HepG2 (cell line): ENCODE data around the gene GLIPR1L2. TPM values are rescaled to one million over a fixed set of nuclear protein-coding genes. Genes with fewer than 3 reads are reported as not detected.

Source experiments
- ATAC-seq: fragments of 200-7000 bp; cut with Tn5 transposase; 3 replicates; pipeline ENCODE4 v1.9.1; 2020; ENCODE audit warnings: mild to moderate bottlenecking, moderate library complexity
- BruUV-seq: library from RNA; stranded (reverse); fragments of 400-500 nt; replicated peaks from 2 replicates; lab custom pipeline; 2021; lab: Mats Ljungman, UMichigan
- CTCF ChIA-PET: fragments of 300-600 bp; formaldehyde crosslinking; extraction: SDS; loops from one replicate; lab custom pipeline; 2021; ENCODE audit warnings: low total read pairs, inconsistent platforms, low intra/inter-chr PET ratio; lab: Yijun Ruan, JAX
- POLR2A ChIA-PET: fragments of 350-600 bp; sonication (Branson Sonifier 250); formaldehyde crosslinking; loops from one replicate; lab custom pipeline; 2020; ENCODE audit warnings: antibody characterized with exemption, inconsistent platforms; lab: Yijun Ruan, JAX
- DNase-seq: peaks from one replicate; pipeline ENCODE4 v3.0.0-alpha.2; 2015; ENCODE audit warnings: low spot score
- FAIRE-seq: peaks from 3 replicates; lab custom pipeline; 2011; peaks lifted over from hg19 to GRCh38; lab: Jason Lieb, UNC
- H2AFZ ChIP-seq: one replicate; pipeline ENCODE4 v1.6.1; 2011; ENCODE audit warnings: low read length, inconsistent platforms
- H3K27ac ChIP-seq: fragments of 300-600 bp; 3 replicates; pipeline ENCODE4 v1.8.0; 2011; ENCODE audit warnings: mixed run types, mild to moderate bottlenecking, mixed read lengths, low read length, inconsistent platforms; ENCODE audit not compliant: insufficient read depth; ENCODE audit errors: extremely low read length
- H3K27me3 ChIP-seq, 2 experiments: fragments of 200-600 bp in 1 of 2; 2 replicates in 1 of 2; 3 replicates in 1 of 2; pipeline versions ENCODE4 v1.6.0 to v1.8.0; 2011; ENCODE audit warnings: low read length in 2 of 2, mild to moderate bottlenecking in 2 of 2, moderate library complexity in 2 of 2, inconsistent platforms in 1 of 2; ENCODE audit not compliant: insufficient read depth in 2 of 2, control insufficient read depth in 1 of 2
- H3K36me3 ChIP-seq, 2 experiments: fragments of 200-600 bp in 1 of 2; replicated peaks in 1 of 2; 2 replicates in 1 of 2; 3 replicates in 1 of 2; pipeline versions ENCODE4 v1.5.1 to v1.8.0; 2011; ENCODE audit warnings: low read length in 2 of 2, inconsistent platforms in 1 of 2; ENCODE audit not compliant: insufficient read depth in 2 of 2, control insufficient read depth in 1 of 2
- H3K4me1 ChIP-seq: 2 replicates; pipeline ENCODE4 v1.5.1; 2012; ENCODE audit warnings: low read length, inconsistent platforms; ENCODE audit not compliant: insufficient read depth
- H3K4me2 ChIP-seq: 2 replicates; pipeline ENCODE4 v1.6.0; 2011; ENCODE audit warnings: low read depth, low read length, inconsistent platforms
- H3K4me3 ChIP-seq, 3 experiments: fragments of 200-600 bp in 1 of 3; sonication (generic), shearing (Covaris generic) in 1 of 3; replicated peaks in 1 of 3; 2 replicates each; pipeline ENCODE4 v1.5.1; 2011 to 2016; ENCODE audit warnings: low read length in 3 of 3, inconsistent platforms in 2 of 3, low read depth in 2 of 3, mild to moderate bottlenecking in 2 of 3, control low read depth in 1 of 3, mixed read lengths in 1 of 3; ENCODE audit not compliant: insufficient read depth in 1 of 3
- H3K79me2 ChIP-seq: one replicate; pipeline ENCODE4 v1.6.1; 2011; ENCODE audit warnings: low read length, inconsistent platforms; ENCODE audit not compliant: insufficient read depth
- H3K9ac ChIP-seq: 2 replicates; pipeline ENCODE4 v1.6.0; 2011; ENCODE audit warnings: mild to moderate bottlenecking, low read depth, low read length, inconsistent platforms; ENCODE audit not compliant: insufficient read depth
- H3K9me3 ChIP-seq: 2 replicates; pipeline ENCODE4 v1.5.1; 2012; ENCODE audit warnings: mild to moderate bottlenecking, low read length
- H4K20me1 ChIP-seq: 2 replicates; pipeline ENCODE4 v1.6.0; 2011; ENCODE audit warnings: inconsistent platforms, mild to moderate bottlenecking, low read length, moderate library complexity; ENCODE audit not compliant: insufficient read depth
- HOXA5 ChIP-seq: sonication (generic); formaldehyde crosslinking; IDR thresholded peaks from 2 replicates; pipeline ENCODE4 v1.4.0; 2020; ENCODE audit warnings: missing genetic modification reagents
- SALL1 ChIP-seq: sonication (generic); formaldehyde crosslinking; IDR thresholded peaks from 2 replicates; pipeline ENCODE4 v1.8.0; 2022; ENCODE audit warnings: mild to moderate bottlenecking, missing genetic modification reagents
- ZNF607 ChIP-seq: sonication (generic); formaldehyde crosslinking; IDR thresholded peaks from 2 replicates; pipeline ENCODE4 v1.5.1; 2020; ENCODE audit warnings: missing genetic modification reagents, mild to moderate bottlenecking, borderline replicate concordance
- ZNF615 ChIP-seq: sonication (generic); formaldehyde crosslinking; IDR thresholded peaks from 2 replicates; pipeline ENCODE4 v1.5.0; 2020; ENCODE audit warnings: mild to moderate bottlenecking, missing genetic modification reagents, borderline replicate concordance
- in situ Hi-C: cut with HindIII; loops from 2 replicates; pipeline ENCODE4 v1.10.0; 2017; ENCODE audit warnings: low pct_unique_long_range_greater_than_20kb; ENCODE audit not compliant: extremely low pct_ligation_motif_present
- intact Hi-C: fragments of 100-400 bp; cut with micrococcal nuclease; formaldehyde crosslinking; loops from one replicate; pipeline ENCODE4 v1.10.0; 2022; ENCODE audit not compliant: unreplicated experiment
- polyA plus RNA-seq, 8 experiments: library from polyadenylated mRNA; depleted of rRNA in 3 of 8; stranded (reverse) in 7 of 8; unstranded in 1 of 8; fragments of >200 nt; fragmentation: Illumina TruSeq in 4 of 8; extraction: Trizol in 4 of 8; gene quantifications; 2 replicates each; pipeline versions ENCODE4 v1.2.1 to v1.2.3, GENCODE V29; 2011 to 2016; ENCODE audit warnings: low read depth in 4 of 8, missing spikeins in 1 of 8, mixed read lengths in 1 of 8; ENCODE audit not compliant: insufficient read depth in 1 of 8
- total RNA-seq, 5 experiments: library from RNA; depleted of rRNA; stranded (reverse); fragments of >200 nt; fragmentation: Illumina TruSeq; extraction: Trizol; gene quantifications; 2 replicates each; pipeline ENCODE4 v1.2.3, GENCODE V29; 2016; ENCODE audit warnings: low read depth in 1 of 5
- TF ChIP-seq, protein P1 (sequence below): sonication (generic); formaldehyde crosslinking; IDR thresholded peaks from 2 replicates; pipeline ENCODE4 v1.4.0; 2020; ENCODE audit warnings: mild to moderate bottlenecking, missing genetic modification reagents, borderline replicate concordance
- TF ChIP-seq, protein P2 (sequence below): sonication (generic); formaldehyde crosslinking; IDR thresholded peaks from 2 replicates; pipeline ENCODE4 v1.5.0; 2020; ENCODE audit warnings: missing genetic modification reagents
- TF ChIP-seq, protein P3 (sequence below): sonication (generic); formaldehyde crosslinking; IDR thresholded peaks from 2 replicates; pipeline ENCODE4 v1.9.0; 2021; ENCODE audit warnings: missing genetic modification reagents, borderline replicate concordance
- TF ChIP-seq, protein P4 (sequence below): sonication (generic); formaldehyde crosslinking; IDR thresholded peaks from 2 replicates; pipeline ENCODE4 v1.8.1; 2023; ENCODE audit warnings: mild to moderate bottlenecking, moderate library complexity, missing genetic modification reagents
- TF ChIP-seq, protein P5 (sequence below): IDR thresholded peaks from 2 replicates; pipeline ENCODE4 v1.6.1; 2016; ENCODE audit warnings: low read depth, borderline replicate concordance

GLIPR1L2 gene
- total and polyA plus RNA-seq, 2 of the 13 experiments (the other 11 are each of a cell fraction or from before 2014, with no cell fraction given), result not detected

DNA sequence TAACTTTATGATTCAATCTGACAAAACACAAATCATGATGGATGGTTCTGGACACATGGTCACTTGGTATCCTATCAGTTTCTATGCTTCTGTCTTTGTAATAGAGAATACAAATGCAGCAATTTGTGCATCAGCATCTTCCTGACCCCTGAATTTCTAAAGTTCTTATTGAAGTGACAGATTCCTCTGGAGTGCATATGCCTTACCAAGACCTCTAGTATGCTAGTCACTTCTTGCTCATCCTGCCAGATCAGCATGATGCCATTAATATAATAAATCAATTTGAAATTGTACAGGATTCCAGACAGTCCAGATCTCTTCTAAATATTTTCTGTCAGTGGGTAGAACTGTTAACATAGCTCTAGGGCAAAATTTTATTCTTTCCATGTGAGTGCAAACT, 49.0 kb downstream of the GLIPR1L2 start:
- Histone ChIP-seq H3K9me3 (no peaks in the 10 kb centered on the region; the same call in 1 of the 2 replicates), H3K4me1 (peaks cover 36% of the 10 kb centered on the region), H4K20me1 (no peaks in the 10 kb centered on the region), H3K4me3 (no peak overlapping the region), H3K36me3 (no peaks in the 10 kb centered on the region), H3K79me2 (no peaks in the 10 kb centered on the region), H3K27me3 (no peaks in the 10 kb centered on the region), H3K4me2 (no peak overlapping the region), H3K9ac (no peak overlapping the region), H3K27ac (no peak overlapping the region), H2AFZ (no peak overlapping the region)
- no peak for ATAC-seq
- in situ Hi-C loops (no loop called here), intact Hi-C loops (no loop called here)
- CTCF ChIA-PET, result no interaction called here
- FAIRE-seq, result no peak
- no TSS peak for BruUV-seq
- DNase-seq, result no peak
- POLR2A ChIA-PET, result no interaction called here
- TF ChIP-seq HOXA5 (CRISPR knock-in tag), result no peak
- TF ChIP-seq, protein P1, sequence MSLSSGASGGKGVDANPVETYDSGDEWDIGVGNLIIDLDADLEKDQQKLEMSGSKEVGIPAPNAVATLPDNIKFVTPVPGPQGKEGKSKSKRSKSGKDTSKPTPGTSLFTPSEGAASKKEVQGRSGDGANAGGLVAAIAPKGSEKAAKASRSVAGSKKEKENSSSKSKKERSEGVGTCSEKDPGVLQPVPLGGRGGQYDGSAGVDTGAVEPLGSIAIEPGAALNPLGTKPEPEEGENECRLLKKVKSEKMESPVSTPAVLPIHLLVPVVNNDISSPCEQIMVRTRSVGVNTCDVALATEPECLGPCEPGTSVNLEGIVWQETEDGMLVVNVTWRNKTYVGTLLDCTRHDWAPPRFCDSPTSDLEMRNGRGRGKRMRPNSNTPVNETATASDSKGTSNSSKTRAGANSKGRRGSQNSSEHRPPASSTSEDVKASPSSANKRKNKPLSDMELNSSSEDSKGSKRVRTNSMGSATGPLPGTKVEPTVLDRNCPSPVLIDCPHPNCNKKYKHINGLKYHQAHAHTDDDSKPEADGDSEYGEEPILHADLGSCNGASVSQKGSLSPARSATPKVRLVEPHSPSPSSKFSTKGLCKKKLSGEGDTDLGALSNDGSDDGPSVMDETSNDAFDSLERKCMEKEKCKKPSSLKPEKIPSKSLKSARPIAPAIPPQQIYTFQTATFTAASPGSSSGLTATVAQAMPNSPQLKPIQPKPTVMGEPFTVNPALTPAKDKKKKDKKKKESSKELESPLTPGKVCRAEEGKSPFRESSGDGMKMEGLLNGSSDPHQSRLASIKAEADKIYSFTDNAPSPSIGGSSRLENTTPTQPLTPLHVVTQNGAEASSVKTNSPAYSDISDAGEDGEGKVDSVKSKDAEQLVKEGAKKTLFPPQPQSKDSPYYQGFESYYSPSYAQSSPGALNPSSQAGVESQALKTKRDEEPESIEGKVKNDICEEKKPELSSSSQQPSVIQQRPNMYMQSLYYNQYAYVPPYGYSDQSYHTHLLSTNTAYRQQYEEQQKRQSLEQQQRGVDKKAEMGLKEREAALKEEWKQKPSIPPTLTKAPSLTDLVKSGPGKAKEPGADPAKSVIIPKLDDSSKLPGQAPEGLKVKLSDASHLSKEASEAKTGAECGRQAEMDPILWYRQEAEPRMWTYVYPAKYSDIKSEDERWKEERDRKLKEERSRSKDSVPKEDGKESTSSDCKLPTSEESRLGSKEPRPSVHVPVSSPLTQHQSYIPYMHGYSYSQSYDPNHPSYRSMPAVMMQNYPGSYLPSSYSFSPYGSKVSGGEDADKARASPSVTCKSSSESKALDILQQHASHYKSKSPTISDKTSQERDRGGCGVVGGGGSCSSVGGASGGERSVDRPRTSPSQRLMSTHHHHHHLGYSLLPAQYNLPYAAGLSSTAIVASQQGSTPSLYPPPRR (CRISPR knock-in tag), result no peak
- TF ChIP-seq, protein P2, sequence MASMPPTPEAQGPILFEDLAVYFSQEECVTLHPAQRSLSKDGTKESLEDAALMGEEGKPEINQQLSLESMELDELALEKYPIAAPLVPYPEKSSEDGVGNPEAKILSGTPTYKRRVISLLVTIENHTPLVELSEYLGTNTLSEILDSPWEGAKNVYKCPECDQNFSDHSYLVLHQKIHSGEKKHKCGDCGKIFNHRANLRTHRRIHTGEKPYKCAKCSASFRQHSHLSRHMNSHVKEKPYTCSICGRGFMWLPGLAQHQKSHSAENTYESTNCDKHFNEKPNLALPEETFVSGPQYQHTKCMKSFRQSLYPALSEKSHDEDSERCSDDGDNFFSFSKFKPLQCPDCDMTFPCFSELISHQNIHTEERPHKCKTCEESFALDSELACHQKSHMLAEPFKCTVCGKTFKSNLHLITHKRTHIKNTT (CRISPR knock-in tag), result no peak
- TF ChIP-seq, protein P3, sequence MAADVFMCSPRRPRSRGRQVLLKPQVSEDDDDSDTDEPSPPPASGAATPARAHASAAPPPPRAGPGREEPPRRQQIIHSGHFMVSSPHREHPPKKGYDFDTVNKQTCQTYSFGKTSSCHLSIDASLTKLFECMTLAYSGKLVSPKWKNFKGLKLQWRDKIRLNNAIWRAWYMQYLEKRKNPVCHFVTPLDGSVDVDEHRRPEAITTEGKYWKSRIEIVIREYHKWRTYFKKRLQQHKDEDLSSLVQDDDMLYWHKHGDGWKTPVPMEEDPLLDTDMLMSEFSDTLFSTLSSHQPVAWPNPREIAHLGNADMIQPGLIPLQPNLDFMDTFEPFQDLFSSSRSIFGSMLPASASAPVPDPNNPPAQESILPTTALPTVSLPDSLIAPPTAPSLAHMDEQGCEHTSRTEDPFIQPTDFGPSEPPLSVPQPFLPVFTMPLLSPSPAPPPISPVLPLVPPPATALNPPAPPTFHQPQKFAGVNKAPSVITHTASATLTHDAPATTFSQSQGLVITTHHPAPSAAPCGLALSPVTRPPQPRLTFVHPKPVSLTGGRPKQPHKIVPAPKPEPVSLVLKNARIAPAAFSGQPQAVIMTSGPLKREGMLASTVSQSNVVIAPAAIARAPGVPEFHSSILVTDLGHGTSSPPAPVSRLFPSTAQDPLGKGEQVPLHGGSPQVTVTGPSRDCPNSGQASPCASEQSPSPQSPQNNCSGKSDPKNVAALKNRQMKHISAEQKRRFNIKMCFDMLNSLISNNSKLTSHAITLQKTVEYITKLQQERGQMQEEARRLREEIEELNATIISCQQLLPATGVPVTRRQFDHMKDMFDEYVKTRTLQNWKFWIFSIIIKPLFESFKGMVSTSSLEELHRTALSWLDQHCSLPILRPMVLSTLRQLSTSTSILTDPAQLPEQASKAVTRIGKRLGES (CRISPR knock-in tag), result no peak
- no peak for TF ChIP-seq ZNF615 (CRISPR knock-in tag)
- no peak for TF ChIP-seq SALL1
- no peak for TF ChIP-seq ZNF607 (CRISPR knock-in tag)
- TF ChIP-seq, protein P4, sequence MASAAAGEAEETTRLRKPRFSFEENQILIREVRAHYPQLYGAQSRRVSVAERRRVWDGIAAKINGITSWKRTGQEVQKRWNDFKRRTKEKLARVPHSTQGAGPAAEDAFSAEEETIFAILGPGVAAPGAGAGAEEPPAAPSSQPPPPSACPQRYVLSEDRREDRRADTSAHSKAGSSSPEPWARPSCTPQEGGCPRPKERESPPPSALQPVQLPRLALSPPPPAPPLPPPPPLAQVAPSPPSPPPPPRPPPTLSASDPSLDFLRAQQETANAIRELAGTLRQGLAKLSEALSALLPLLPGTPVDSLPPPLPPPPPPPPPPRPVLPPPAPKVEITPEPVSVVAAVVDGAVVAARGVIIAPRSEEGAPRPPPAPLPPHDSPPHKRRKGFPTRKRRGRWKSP (CRISPR knock-in tag), result no peak
- TF ChIP-seq, protein P5, sequence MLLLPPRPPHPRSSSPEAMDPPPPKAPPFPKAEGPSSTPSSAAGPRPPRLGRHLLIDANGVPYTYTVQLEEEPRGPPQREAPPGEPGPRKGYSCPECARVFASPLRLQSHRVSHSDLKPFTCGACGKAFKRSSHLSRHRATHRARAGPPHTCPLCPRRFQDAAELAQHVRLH (CRISPR knock-in tag), result no peak
